ENCODE results near the gene FRS3. TPM values are rescaled to one million over a fixed set of nuclear protein-coding genes. Genes with fewer than 3 reads are reported as not detected.

Gene FRS3
- total and polyA plus RNA-seq, 2 of the 13 experiments (the other 11 are each of a cell fraction or from before 2014, with no cell fraction given): 3.0 to 7.4 TPM

- peak; percentile 89; the same call in 1 of the 2 replicates for TF ChIP-seq BRF2 (CRISPR knock-in tag; IDR thresholded peaks at IDR 0.05)
- TF ChIP-seq ZSCAN29 (CRISPR knock-in tag; conservative IDR thresholded peaks at IDR 0.05): peak; percentile 92; the same call in 1 of the 2 replicates
- 0 out of 2 replicates have a peak, but pooled peaks have one; percentile 33 for TF ChIP-seq TBX3 (IDR thresholded peaks at IDR 0.05; ENCODE audit: borderline replicate concordance)
- TF ChIP-seq ZNF484 (CRISPR knock-in tag; IDR thresholded peaks at IDR 0.05; ENCODE audit: borderline replicate concordance, low read depth): no peak
- TF ChIP-seq ZNF720 (CRISPR knock-in tag; IDR thresholded peaks at IDR 0.05): no peak
- no peak for TF ChIP-seq JUND (CRISPR knock-in tag; IDR thresholded peaks at IDR 0.05)
- TF ChIP-seq ZNF709 (CRISPR knock-in tag; IDR thresholded peaks at IDR 0.05): 0 out of 2 replicates have a peak, but pooled peaks have one; percentile 31
- peak; percentile 64 for TF ChIP-seq ELF3 (CRISPR knock-in tag; IDR thresholded peaks at IDR 0.05)
- peak; percentile 91 for TF ChIP-seq DNMT3B (CRISPR knock-in tag; conservative IDR thresholded peaks at IDR 0.05)
- TF ChIP-seq ZNF407 (CRISPR knock-in tag; IDR thresholded peaks at IDR 0.05; ENCODE audit: not compliant biosample characterization): peak; percentile 35
- TF ChIP-seq ZNF75D (CRISPR knock-in tag; IDR thresholded peaks at IDR 0.05; ENCODE audit: borderline replicate concordance): no peak
- TF ChIP-seq ZSCAN12 (CRISPR knock-in tag; IDR thresholded peaks at IDR 0.05): no peak
- peak; percentile 80 for TF ChIP-seq RARA (CRISPR knock-in tag; IDR thresholded peaks at IDR 0.05)
- no peak for TF ChIP-seq BRCA1 (CRISPR knock-in tag; IDR thresholded peaks at IDR 0.05)
- no peak for TF ChIP-seq GTF2F1 (IDR thresholded peaks at IDR 0.05; ENCODE audit: low read length)
- TF ChIP-seq HHEX (CRISPR knock-in tag; IDR thresholded peaks at IDR 0.05): peak; percentile 39; the same call in 1 of the 2 replicates
- no peak for TF ChIP-seq HOXA9 (CRISPR knock-in tag; IDR thresholded peaks at IDR 0.05; ENCODE audit: borderline replicate concordance)
- no peak for TF ChIP-seq HMGA1 (CRISPR knock-in tag; conservative IDR thresholded peaks at IDR 0.05)
- TF ChIP-seq CHCHD3 (CRISPR knock-in tag; IDR thresholded peaks at IDR 0.05): 0 out of 2 replicates have a peak, but pooled peaks have one; percentile 73
Observed at GRCh38 chr6:41747256-41748101, 32.2 kb downstream of the FRS3 start, which contains the start of gene PGC (continued).
